Ishikawa (cell line): ENCODE data around the gene CRABP1.

Experiments
- EP300 ChIP-seq: IDR thresholded peaks from 2 replicates; pipeline ENCODE4 v1.6.1; 2012; ENCODE audit warnings: borderline replicate concordance
- FOXM1 ChIP-seq: IDR thresholded peaks from 2 replicates; pipeline ENCODE4 v1.6.1; 2012; ENCODE audit warnings: low read depth, borderline replicate concordance
- RAD21 ChIP-seq: IDR thresholded peaks from 2 replicates; pipeline ENCODE4 v1.6.1; 2012; ENCODE audit warnings: low read depth
- TAF1 ChIP-seq: IDR thresholded peaks from 2 replicates; pipeline ENCODE4 v1.6.1; 2012; ENCODE audit warnings: low read depth, mild to moderate bottlenecking
- YY1 ChIP-seq: IDR thresholded peaks from 2 replicates; pipeline ENCODE4 v1.6.1; 2012; ENCODE audit warnings: low read depth

DNA sequence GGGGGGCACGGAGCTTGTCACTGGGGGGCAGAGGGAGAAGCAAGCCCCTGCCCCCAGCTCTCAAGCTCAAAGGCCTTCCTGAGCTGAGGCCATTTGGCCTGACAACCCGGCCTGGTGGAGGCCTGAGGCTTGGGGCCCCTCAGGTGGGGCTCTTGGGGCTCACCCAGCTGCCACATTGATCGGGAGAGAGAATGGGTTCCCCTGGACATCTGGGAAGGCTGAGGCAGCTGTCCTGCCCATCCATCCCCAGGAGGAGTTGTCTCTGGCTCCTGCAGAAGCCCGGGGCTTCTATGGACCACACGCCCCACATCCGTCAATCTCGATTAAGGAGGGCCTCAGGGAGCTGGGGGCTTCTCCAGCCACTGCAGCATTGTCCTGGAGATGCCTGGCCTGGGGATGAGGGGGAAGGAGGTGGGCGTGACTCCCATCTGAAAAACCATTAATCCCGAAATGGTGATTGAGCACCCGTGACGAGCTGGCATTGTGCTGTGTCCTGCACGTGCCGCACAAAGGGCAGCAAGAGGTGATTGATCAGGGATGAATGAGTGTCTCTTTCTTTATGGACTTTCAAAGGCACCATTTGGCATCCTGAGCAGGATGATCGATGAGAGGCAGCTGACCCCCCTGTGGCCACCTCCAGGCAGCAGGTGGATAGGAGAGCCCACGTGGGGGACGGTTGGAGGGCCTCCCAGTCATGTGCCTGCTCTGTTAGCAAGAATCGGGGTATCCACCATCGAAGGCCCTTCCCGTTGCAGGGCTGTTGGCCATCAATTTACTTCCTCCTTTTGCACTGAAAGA is 17.2 kb upstream of the CRABP1 start:
- TF ChIP-seq TAF1 (no peak), FOXM1 (no peak), RAD21 (no peak), EP300 (no peak), YY1 (no peak)
